Measurements from ENCODE around the gene RAP1GAP2. TPM values are rescaled to one million over a fixed set of nuclear protein-coding genes. Genes with fewer than 3 reads are reported as not detected.
A peak's percentile ranks its signal among the peaks of the same experiment; 100 is the strongest.

Gene RAP1GAP2
- total RNA-seq, 2 donors from 2014 or later, result 3.6 to 6.0 TPM

DNA sequence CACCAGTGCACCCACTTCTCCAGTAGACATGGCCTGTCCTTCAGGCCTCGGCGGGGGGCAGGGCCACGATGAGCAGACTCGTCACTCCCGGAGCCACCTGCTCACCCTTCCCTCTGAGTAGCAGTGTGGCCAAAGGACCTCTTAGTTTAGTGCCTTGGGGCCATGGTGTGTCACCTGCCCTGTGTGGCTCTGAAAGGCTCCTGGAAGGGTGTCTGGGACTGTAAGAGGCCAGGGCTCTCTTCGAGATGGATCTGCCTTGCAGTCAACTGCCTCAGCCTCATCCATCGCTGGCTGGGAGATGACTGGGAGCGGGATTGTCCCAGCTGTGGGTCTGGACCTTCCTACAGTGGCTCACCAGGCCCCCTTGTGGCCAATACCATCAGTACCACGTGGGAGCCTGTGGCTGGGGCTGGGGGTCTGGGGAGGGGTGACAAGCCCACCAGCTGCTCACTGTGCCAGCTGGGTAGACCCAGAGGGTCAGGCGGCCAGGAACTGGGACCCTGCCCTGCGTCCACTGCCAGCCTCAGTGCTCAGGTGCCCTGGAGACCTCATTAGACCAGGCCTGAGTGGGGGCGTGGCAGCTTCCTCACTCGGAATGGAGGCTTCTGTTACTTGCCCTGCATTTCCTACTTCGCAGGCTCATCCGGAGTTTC is 133.8 kb downstream of the RAP1GAP2 start:
- intact Hi-C loops (cut with DNase I), result loop anchor here in 1 of 2 donors (5.0 kb wide), 1 partner anchor 103 kb away; no protein-coding TSS in a partner anchor
- no peak for DNase-seq (ENCODE audit: low spot score)

GRCh38 chr17:2931876-2932275 is 135.6 kb downstream of the RAP1GAP2 start:
- intact Hi-C loops (cut with DNase I), result loop anchor here in 1 of 2 donors (5.0 kb wide), 1 partner anchor 105 kb away; no protein-coding TSS in a partner anchor
- DNase-seq (ENCODE audit: low spot score), result no peak

GRCh38 chr17:2932946-2933345 is 136.7 kb downstream of the RAP1GAP2 start:
- no peak for DNase-seq (ENCODE audit: low spot score)
- intact Hi-C loops (cut with DNase I), result loop anchor here in 1 of 2 donors (5.0 kb wide), 1 partner anchor 106 kb away; no protein-coding TSS in a partner anchor

GRCh38 chr17:2933606-2934005 is 137.4 kb downstream of the RAP1GAP2 start:
- intact Hi-C loops (cut with DNase I), result loop anchor here in 1 of 2 donors (5.0 kb wide), 1 partner anchor 106 kb away; no protein-coding TSS in a partner anchor
- DNase-seq (ENCODE audit: low spot score), result no peak

DNA sequence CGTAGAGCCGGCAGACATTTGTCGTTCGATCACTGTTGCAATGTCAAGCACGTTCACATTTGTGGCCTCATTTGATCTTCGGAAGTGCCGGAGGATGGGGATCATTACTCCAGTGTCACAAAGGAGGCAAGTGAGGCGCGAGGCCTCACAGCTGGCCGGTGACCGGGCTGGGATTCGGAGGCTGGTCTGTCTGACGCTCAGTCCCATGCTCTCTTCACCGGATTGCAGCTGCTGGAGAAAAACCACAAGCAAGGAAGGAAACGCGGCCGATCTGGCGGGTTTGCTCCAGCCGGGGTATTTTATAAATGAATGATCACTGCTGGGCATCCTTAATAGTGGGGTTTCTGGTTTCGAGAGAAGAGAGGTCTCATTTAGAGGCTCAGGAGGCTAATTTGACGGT is 139.4 kb downstream of the RAP1GAP2 start:
- intact Hi-C loops (cut with DNase I), result no loop called here
- no peak for DNase-seq (ENCODE audit: low spot score)

- DNase-seq (ENCODE audit: low spot score), result no peak
- intact Hi-C loops (cut with DNase I), result no loop called here
These were observed 140.1 kb downstream of the RAP1GAP2 start for GRCh38 chr17:2936351-2936750.

DNA sequence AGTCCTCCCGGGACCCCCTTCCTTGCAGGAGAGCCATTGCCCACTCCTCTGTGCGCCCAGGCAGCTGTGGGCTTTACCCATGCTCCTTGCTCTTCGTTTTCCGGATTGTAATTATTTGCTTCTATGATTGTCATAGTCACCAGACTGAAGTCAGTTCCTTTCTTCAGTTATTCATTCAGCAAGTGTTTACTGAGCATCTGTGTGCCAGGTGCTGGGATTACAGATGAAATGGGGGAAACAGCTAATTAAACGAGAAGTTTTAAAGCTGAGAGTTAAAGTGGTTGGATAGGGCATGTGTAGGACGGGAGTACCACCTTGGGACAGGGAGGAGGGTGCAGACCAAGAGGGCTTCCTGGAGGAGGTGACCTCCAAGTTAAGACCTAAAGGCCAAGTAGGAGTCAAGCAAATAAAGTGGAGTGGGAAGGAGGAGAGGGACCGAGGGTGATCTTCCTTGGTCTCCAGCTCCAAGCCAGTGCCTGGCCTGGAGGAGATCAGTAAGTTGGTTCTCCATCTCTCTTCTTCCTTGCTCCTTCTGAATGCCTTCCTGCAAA is 140.6 kb downstream of the RAP1GAP2 start:
- no peak for DNase-seq (ENCODE audit: low spot score)
- intact Hi-C loops (cut with DNase I), result no loop called here

DNA sequence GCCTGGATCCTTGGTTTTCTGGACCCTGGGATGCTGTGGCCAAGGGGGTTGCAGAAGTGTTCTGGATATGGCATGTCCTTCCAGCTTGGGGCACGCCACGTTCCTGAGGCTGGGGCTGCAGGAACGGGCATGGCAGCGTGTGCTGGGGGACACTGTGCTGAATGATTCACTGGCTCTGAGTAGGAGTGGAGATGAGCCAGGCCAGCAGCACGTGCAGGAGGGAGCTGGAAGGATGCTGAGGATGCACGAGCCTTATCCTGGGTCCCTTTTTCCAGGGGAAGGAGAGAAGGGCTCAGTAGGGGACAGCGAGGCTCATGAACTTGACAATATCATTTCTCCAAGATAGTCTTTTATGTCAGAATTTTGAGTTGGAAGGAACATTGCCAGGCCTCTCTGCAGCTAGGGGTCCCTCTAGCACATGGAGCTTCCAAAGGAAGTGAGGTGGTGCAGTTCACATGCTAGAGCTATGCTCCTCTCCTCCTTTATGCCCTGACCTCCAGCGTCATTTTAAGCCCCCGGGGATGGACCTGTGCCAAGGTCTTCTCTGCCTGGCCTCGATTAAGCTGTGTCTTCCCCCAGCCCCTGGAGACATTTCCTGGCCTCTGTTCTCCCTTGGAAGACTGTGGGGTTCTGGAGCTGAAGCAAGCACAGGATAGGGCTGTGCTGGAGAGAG is 141.2 kb downstream of the RAP1GAP2 start:
- intact Hi-C loops (cut with DNase I), result no loop called here

DNA sequence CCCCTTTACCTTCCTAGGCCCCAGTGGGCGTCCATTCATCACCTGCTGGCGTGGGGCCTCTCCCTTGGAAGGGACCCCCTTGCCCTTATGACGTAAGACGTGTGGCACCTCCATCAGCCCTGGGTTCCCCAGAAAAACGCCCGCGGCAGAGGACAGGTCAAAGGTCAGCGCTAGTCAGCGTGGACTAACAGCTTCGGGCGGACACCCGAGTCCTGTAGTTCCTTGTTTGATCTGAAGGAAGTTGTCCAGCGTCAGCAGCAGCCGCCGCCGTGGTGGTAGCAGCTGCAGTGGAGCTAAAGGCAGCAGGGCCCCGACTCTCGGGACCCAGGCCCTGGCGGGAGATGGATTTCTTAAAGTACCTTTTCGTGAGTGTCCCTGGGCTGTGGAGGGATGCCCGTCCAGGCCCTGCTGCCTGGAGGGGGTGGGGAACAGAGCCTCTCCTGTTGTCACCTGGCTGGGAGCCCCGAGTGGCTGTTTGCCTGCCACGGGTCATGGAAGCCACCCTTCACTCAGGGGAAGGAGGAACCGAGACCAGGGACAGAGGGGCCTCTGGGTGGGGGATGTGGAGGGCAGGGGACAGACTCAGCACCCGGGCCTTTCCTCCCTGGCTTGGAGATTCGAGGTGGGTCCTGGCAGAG is 143.6 kb downstream of the RAP1GAP2 start:
- intact Hi-C loops (cut with DNase I), result no loop called here
- DNase-seq (ENCODE audit: low spot score), result no peak

More for the DNA sequence above, 141.2 kb downstream of the RAP1GAP2 start:
- DNase-seq (ENCODE audit: low spot score), result no peak

- DNase-seq (ENCODE audit: low spot score), result no peak
- intact Hi-C loops (cut with DNase I), result no loop called here
These were observed 144.1 kb downstream of the RAP1GAP2 start for GRCh38 chr17:2940352-2940751.

GRCh38 chr17:2943981-2944380 is 147.7 kb downstream of the RAP1GAP2 start:
- peak; percentile 35 for DNase-seq (ENCODE audit: low spot score)
- intact Hi-C loops (cut with DNase I), result no loop called here

DNA sequence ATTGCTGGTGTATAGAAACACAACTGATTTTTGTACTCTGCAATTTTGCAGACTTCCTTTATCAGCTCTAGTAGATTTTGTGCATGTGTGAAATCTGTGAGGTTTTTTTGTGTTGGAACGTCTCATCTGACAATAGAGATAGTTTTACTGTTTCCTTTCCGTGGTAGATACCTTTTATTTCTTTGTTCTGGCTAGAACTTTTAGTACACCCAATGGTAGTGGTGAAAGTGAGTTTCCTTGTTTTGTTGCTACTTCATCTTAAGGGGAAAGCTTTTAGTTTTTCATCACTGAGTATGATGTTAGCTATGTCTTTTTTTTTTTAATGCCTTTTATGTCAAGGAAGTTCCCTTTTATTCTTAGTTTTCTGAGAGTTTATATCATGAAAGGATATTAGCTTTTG is 149.1 kb downstream of the RAP1GAP2 start:
- intact Hi-C loops (cut with DNase I), result no loop called here
- no peak for DNase-seq (ENCODE audit: low spot score)

- intact Hi-C loops (cut with DNase I), result no loop called here
- DNase-seq (ENCODE audit: low spot score), result no peak
These were observed 149.9 kb downstream of the RAP1GAP2 start for GRCh38 chr17:2946144-2946543.

GRCh38 chr17:2947588-2947950 is 151.3 kb downstream of the RAP1GAP2 start:
- peak; percentile 35 for DNase-seq (ENCODE audit: low spot score)
- intact Hi-C loops (cut with DNase I), result no loop called here

- intact Hi-C loops (cut with DNase I), result no loop called here
- DNase-seq (ENCODE audit: low spot score), result peak; percentile 51
These were observed 151.8 kb downstream of the RAP1GAP2 start for GRCh38 chr17:2947996-2948550.

DNA sequence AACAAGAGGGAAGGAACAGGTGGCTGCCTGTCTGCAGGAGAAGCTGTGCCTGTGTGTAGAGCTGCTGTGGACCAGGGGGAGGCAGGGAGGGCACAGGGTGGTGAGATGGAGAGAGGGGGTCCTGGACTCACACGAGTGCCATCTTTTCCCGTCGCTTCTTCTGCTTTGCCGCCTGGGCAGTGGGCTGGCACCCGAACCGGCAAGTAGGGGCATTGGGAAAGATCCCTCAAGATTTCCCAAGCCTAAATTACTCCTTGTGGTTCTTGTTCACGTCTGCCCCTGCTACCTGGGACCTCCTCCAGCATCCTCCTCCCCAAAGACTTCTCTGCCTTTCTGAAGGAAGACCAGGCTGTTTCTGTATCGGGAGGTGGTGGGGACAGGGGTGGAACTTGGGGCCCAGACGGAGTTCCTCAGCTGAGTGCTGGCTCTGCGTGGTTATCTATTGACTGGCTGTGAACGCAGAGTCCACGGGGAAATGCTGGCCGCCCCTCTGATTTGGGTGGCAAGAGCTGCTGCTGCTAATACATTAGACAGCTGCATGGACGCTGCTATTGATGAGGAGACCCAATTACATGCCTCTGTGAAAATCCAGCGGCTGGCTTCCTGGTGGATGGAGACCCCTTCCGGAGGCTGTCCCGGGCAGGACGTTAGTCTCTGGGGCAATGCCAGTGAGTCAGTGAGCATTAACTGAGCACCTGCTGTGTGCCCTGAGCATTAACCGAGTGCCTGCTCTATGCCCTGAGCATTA is 152.7 kb downstream of the RAP1GAP2 start:
- intact Hi-C loops (cut with DNase I), result no loop called here
- DNase-seq (ENCODE audit: low spot score), result peak; percentile 63

GRCh38 chr17:2949469-2950044 is 153.3 kb downstream of the RAP1GAP2 start:
- peak; percentile 90 for DNase-seq (ENCODE audit: low spot score)
- intact Hi-C loops (cut with DNase I), result no loop called here

GRCh38 chr17:2950846-2951245 is 154.6 kb downstream of the RAP1GAP2 start:
- DNase-seq (ENCODE audit: low spot score), result peak; percentile 68
- intact Hi-C loops (cut with DNase I), result no loop called here
